Tibial nerve (tissue), 3 donors: ENCODE results near the gene EIF3F.

Experiments used
- CTCF ChIP-seq, 5 experiments: fragments of 200-600 bp in 3 of 5; fragments of 450-650 bp in 2 of 5; sonication (generic) in 3 of 5; IDR thresholded peaks; one replicate each; pipeline ENCODE4 v1.5.1; 2016 to 2019; ENCODE audit warnings: antibody characterized with exemption in 5 of 5, mild to moderate bottlenecking in 3 of 5, moderate library complexity in 2 of 5
- POLR2A ChIP-seq, 2 donors: fragments of 450-650 bp; IDR thresholded peaks; one replicate each; pipeline ENCODE4 v1.6.1; 2017; ENCODE audit warnings: antibody characterized with exemption in 2 of 2, mild to moderate bottlenecking in 2 of 2, moderate library complexity in 2 of 2

DNA sequence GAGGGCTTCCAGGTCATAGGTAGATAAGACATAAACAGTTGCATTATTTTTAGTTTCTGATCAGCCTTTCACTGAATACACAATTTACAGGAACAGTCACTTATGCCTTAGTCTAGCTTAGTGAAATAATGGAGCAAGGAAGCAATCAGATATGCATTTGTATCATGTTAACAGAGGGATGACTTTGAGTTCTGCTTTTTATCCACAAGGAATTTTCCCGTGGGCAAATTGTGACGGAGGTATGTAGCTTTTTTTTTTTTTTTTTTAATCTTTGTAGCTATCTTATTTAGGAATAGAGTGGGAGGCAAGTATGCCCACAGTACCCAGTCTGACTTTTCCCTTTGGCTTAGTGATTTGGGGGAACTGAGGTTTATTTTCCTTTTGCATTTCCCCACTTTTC lies 18.5 kb upstream of the EIF3F start:
- TF ChIP-seq CTCF (IDR thresholded peaks at IDR 0.05) (no peak), POLR2A (IDR thresholded peaks at IDR 0.05) (no peak)
